Nephron (organoid): ENCODE measurements around the gene TNFRSF11A.

Source experiments
- H3K27ac Mint-ChIP-seq, 3 experiments: 2 replicates each; pipeline ENCODE4 v1.8.0; 2020; ENCODE audit warnings: mixed read lengths in 3 of 3, mild to moderate bottlenecking in 2 of 3, moderate library complexity in 1 of 3
- H3K27me3 Mint-ChIP-seq: 2 replicates; pipeline ENCODE4 v1.8.0; 2021; ENCODE audit warnings: low read depth, mild to moderate bottlenecking, moderate library complexity, mixed read lengths
- H3K36me3 Mint-ChIP-seq: 2 replicates; pipeline ENCODE4 v1.8.0; 2020; ENCODE audit warnings: low read depth, mixed read lengths
- H3K4me1 Mint-ChIP-seq: 2 replicates; pipeline ENCODE4 v1.8.0; 2020; ENCODE audit warnings: mixed read lengths
- H3K4me3 Mint-ChIP-seq, 3 experiments: 2 replicates each; pipeline ENCODE4 v1.8.0; 2020; ENCODE audit warnings: mild to moderate bottlenecking in 3 of 3, mixed read lengths in 3 of 3, moderate library complexity in 2 of 3
- H3K9me3 Mint-ChIP-seq: 2 replicates; pipeline ENCODE4 v1.8.0; 2020; ENCODE audit warnings: mixed read lengths
- TF ChIP-seq, protein P1 (sequence below), 3 experiments: fragments of 200-600 bp; sonication (generic); IDR thresholded peaks; one replicate each; pipeline ENCODE4 v1.5.0; 2021; ENCODE audit warnings: antibody characterized with exemption in 3 of 3; ENCODE audit not compliant: unreplicated experiment in 3 of 3

The TNFRSF11A gene

GRCh38 chr18:62332431-62332830 is 7.3 kb downstream of the TNFRSF11A start:
- H3K27me3 Mint-ChIP-seq = peaks cover 53% of the 10 kb centered on the region
- TF ChIP-seq, protein P1, sequence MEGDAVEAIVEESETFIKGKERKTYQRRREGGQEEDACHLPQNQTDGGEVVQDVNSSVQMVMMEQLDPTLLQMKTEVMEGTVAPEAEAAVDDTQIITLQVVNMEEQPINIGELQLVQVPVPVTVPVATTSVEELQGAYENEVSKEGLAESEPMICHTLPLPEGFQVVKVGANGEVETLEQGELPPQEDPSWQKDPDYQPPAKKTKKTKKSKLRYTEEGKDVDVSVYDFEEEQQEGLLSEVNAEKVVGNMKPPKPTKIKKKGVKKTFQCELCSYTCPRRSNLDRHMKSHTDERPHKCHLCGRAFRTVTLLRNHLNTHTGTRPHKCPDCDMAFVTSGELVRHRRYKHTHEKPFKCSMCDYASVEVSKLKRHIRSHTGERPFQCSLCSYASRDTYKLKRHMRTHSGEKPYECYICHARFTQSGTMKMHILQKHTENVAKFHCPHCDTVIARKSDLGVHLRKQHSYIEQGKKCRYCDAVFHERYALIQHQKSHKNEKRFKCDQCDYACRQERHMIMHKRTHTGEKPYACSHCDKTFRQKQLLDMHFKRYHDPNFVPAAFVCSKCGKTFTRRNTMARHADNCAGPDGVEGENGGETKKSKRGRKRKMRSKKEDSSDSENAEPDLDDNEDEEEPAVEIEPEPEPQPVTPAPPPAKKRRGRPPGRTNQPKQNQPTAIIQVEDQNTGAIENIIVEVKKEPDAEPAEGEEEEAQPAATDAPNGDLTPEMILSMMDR (IDR thresholded peaks at IDR 0.05; ENCODE audit: unreplicated experiment in 3 of 3) = no peak
- H3K36me3 Mint-ChIP-seq = no peaks in the 10 kb centered on the region
- H3K27ac Mint-ChIP-seq = no peak overlapping the region
- no peaks in the 10 kb centered on the region for H3K4me1 Mint-ChIP-seq
- no peak overlapping the region for H3K4me3 Mint-ChIP-seq
- no peaks in the 10 kb centered on the region for H3K9me3 Mint-ChIP-seq

DNA sequence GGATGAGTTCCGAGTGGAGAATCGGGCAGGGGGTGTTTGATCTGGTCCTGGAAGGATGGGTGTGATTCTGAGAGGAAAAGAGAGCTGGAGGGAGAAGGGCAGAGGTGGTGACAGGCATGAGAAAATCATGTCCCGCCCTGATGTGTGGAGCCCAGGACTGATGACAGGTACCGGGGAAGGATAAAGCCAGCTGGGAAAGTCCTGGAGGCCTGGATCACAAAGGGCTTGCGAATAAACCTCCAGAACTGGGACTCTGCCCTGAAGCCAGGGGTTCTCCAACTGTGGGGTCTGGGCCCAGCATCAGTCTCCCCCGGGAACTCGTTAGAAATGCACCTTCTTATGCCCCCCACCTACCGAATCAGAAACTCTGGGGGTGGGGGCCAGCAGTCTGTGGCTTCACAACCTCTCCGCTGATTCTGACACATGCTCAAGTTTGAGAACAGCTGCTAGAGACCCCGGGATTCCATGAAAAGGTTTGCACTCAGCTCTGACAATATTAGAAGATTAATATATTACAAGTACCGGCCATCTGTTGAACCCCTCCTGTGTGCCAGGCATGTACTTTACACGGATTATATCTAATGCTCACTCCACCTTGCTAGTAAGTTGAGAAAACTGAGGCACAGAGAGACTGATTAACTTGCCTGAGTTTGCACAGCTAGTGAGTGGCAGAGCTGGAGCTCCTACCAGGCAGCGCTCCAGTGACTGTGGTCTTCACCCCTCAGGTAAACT is 8.0 kb downstream of the TNFRSF11A start:
- H3K9me3 Mint-ChIP-seq = no peaks in the 10 kb centered on the region

DNA sequence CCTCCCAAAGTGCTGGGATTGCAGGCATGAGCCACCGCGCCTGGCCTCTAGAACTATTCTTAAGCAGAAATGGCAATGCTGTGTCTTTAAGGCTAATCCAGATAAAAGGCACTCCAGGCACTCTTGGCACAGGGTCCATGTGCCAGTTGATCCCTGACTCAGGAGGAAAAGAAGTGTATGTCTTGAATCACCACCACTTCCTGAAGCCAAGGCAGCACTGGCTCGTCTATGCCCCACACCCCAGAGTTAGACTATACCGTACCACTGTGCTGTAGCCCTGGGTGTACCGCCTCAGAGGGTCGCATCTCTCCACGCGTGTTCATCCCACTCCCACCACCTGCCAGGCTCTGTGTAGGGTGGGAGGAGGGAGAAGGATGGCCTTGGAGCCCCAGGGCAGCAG is 9.0 kb downstream of the TNFRSF11A start:
- Mint-ChIP-seq H3K4me3 (no peak overlapping the region), H3K27me3 (peaks cover 45% of the 10 kb centered on the region), H3K9me3 (no peaks in the 10 kb centered on the region), H3K36me3 (no peaks in the 10 kb centered on the region), H3K27ac (no peak overlapping the region), H3K4me1 (no peaks in the 10 kb centered on the region)
- TF ChIP-seq, protein P1 (IDR thresholded peaks at IDR 0.05; ENCODE audit: unreplicated experiment in 3 of 3) = no peak

More for the DNA sequence above, 8.0 kb downstream of the TNFRSF11A start:
- Mint-ChIP-seq H3K27ac (no peak overlapping the region), H3K27me3 (peaks cover 46% of the 10 kb centered on the region), H3K36me3 (no peaks in the 10 kb centered on the region), H3K4me3 (no peak overlapping the region), H3K4me1 (no peaks in the 10 kb centered on the region)
- TF ChIP-seq, protein P1 (IDR thresholded peaks at IDR 0.05; ENCODE audit: unreplicated experiment in 3 of 3) = no peak

DNA sequence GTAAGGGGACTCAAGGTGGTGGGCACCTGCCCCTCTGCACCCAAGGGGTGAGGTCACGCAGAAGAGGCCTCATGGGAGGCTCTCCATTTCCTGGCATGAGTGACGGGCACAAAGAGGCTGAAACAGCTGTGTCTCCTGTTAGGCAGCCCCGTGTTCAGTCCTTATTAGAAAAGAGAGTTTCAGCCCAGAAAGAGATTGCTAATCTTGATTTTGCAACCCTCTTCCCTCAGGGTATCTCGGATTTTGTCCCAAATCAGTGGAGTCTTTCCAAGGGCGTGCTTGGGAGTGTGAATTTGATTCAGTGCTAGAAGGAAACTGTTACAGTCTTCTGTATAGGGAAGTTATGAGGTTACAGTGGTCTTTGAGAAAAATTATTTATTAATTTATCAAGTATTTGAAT is 10.4 kb downstream of the TNFRSF11A start:
- no peaks in the 10 kb centered on the region for H3K4me1 Mint-ChIP-seq
- peaks cover 39% of the 10 kb centered on the region for H3K27me3 Mint-ChIP-seq
- TF ChIP-seq, protein P1 (IDR thresholded peaks at IDR 0.05; ENCODE audit: unreplicated experiment in 3 of 3) = no peak
- H3K9me3 Mint-ChIP-seq = no peaks in the 10 kb centered on the region
- H3K27ac Mint-ChIP-seq = no peak overlapping the region
- H3K36me3 Mint-ChIP-seq = no peaks in the 10 kb centered on the region
- H3K4me3 Mint-ChIP-seq = no peak overlapping the region

DNA sequence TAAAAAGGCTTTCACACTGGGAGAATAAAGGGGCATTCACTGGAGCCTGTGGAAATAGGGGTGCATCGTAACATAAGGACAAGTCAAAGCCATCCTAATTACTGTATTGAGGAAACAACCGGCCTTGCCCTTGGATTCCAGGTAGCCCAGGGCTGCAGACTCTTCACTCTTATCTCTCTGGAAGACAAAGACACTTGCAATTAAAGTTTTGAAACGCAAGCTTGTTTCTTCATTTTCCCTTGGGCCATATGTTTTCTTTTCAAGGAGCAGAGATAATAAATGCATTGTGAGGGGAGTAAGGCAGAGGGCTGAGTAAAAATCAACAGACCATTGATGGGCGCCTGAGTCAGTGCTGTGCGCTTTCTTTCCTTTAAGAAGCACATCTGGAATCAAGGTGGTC is 11.5 kb downstream of the TNFRSF11A start:
- Mint-ChIP-seq H3K4me3 (no peak overlapping the region), H3K27me3 (peaks cover 37% of the 10 kb centered on the region), H3K36me3 (no peaks in the 10 kb centered on the region), H3K4me1 (no peaks in the 10 kb centered on the region), H3K9me3 (no peaks in the 10 kb centered on the region), H3K27ac (no peak overlapping the region)
- TF ChIP-seq, protein P1 (IDR thresholded peaks at IDR 0.05; ENCODE audit: unreplicated experiment in 3 of 3) = no peak

DNA sequence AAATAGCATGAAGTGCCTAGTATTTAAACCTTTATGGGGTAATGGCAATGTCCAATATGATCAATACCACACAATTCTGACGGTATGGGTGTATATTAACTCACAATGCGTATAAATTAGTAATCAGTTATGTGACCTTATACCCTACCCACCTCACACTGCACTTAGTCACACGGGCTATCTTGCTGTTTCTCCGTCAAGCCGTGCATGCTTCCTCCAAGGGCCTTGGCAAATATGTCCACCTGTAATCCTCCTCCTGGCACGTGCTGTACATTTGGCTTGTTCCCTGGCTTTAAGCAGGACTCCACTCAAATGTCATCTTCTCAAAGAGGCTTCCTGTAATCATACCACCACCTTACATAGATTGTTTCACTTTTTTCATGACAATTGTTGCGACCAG is 12.2 kb downstream of the TNFRSF11A start:
- Mint-ChIP-seq H3K4me3 (no peak overlapping the region), H3K9me3 (no peaks in the 10 kb centered on the region), H3K4me1 (peaks cover under 1% of the 10 kb centered on the region), H3K36me3 (no peaks in the 10 kb centered on the region), H3K27me3 (peaks cover 31% of the 10 kb centered on the region), H3K27ac (no peak overlapping the region)
- TF ChIP-seq, protein P1 (IDR thresholded peaks at IDR 0.05; ENCODE audit: unreplicated experiment in 3 of 3) = no peak
